Gastrocnemius medialis (tissue), 4 donors: Measurements from ENCODE around the gene RFT1. TPM values are rescaled to one million over a fixed set of nuclear protein-coding genes. Genes with fewer than 3 reads are reported as not detected.

Experiments used
- ATAC-seq, 2 donors: fragments of 150-250 bp; one replicate each; pipeline ENCODE4 v1.9.1; 2016
- DNase-seq, 2 donors: peaks; one replicate each; pipeline ENCODE4 v3.0.0-alpha.2; 2019
- H3K27ac ChIP-seq, 4 donors: fragments of 200-600 bp; sonication (generic); 1 replicate in 1 of 4; 2 replicates in 3 of 4; pipeline ENCODE4 v1.5.1; 2016 to 2018; ENCODE audit warnings: mild to moderate bottlenecking in 2 of 4, moderate library complexity in 1 of 4
- H3K27me3 ChIP-seq, 3 donors: fragments of 200-600 bp; sonication (generic) in 2 of 3; 1 replicate in 1 of 3; 2 replicates in 2 of 3; pipeline versions ENCODE4 v1.5.1 to v1.6.0; 2016 to 2019; ENCODE audit warnings: mild to moderate bottlenecking in 1 of 3, moderate library complexity in 1 of 3
- H3K36me3 ChIP-seq, 2 donors: fragments of 200-600 bp; sonication (generic) in 1 of 2; one replicate each; pipeline ENCODE4 v1.5.1; 2017 to 2018
- H3K4me1 ChIP-seq, 2 donors: fragments of 200-600 bp; sonication (generic) in 1 of 2; one replicate each; pipeline ENCODE4 v1.5.1; 2016 to 2017; ENCODE audit warnings: mild to moderate bottlenecking in 2 of 2
- H3K4me3 ChIP-seq, 4 donors: fragments of 200-600 bp; sonication (generic) in 3 of 4; 1 replicate in 1 of 4; 2 replicates in 3 of 4; pipeline ENCODE4 v1.5.1; 2016 to 2019; ENCODE audit warnings: mild to moderate bottlenecking in 2 of 4
- H3K9me3 ChIP-seq, 3 donors: fragments of 200-600 bp; sonication (generic) in 2 of 3; 1 replicate in 1 of 3; 2 replicates in 2 of 3; pipeline ENCODE4 v1.5.1; 2016 to 2019
- POLR2A ChIP-seq, 2 donors: fragments of 450-650 bp; IDR thresholded peaks; one replicate each; pipeline ENCODE4 v1.6.1; 2017; ENCODE audit warnings: antibody characterized with exemption in 2 of 2, mild to moderate bottlenecking in 2 of 2, moderate library complexity in 2 of 2
- in situ Hi-C, 4 donors: fragments of 200-750 bp; cut with MboI; loops; one replicate each; pipeline versions ENCODE4 v1.15.0 to v1.8.0; 2017; ENCODE audit warnings: low sequenced_read_pairs in 4 of 4
- intact Hi-C: fragments of 100-400 bp; cut with DNase I; formaldehyde crosslinking; loops from one replicate; pipeline ENCODE4 v1.15.1; 2023; ENCODE audit warnings: low total_unique reads
- total RNA-seq, 4 donors: library from RNA; depleted of rRNA; stranded (reverse); fragments of >200 nt; gene quantifications; one replicate each; pipeline versions ENCODE4 v1.1.0 to v1.2.3, GENCODE V29; 2016
- TF ChIP-seq, protein P1 (sequence below), 5 experiments: fragments of 450-650 bp in 3 of 5; fragments of 200-600 bp in 2 of 5; sonication (generic) in 2 of 5; IDR thresholded peaks in 4 of 5; conservative IDR thresholded peaks in 1 of 5; 1 replicate in 4 of 5; 2 replicates in 1 of 5; pipeline ENCODE4 v1.5.1; 2016 to 2019; ENCODE audit warnings: antibody characterized with exemption in 5 of 5, mild to moderate bottlenecking in 3 of 5, moderate library complexity in 3 of 5

RFT1 gene
- total RNA-seq, 4 donors from 2014 or later, result 2.5 to 5.7 (median 5.2) TPM

DNA sequence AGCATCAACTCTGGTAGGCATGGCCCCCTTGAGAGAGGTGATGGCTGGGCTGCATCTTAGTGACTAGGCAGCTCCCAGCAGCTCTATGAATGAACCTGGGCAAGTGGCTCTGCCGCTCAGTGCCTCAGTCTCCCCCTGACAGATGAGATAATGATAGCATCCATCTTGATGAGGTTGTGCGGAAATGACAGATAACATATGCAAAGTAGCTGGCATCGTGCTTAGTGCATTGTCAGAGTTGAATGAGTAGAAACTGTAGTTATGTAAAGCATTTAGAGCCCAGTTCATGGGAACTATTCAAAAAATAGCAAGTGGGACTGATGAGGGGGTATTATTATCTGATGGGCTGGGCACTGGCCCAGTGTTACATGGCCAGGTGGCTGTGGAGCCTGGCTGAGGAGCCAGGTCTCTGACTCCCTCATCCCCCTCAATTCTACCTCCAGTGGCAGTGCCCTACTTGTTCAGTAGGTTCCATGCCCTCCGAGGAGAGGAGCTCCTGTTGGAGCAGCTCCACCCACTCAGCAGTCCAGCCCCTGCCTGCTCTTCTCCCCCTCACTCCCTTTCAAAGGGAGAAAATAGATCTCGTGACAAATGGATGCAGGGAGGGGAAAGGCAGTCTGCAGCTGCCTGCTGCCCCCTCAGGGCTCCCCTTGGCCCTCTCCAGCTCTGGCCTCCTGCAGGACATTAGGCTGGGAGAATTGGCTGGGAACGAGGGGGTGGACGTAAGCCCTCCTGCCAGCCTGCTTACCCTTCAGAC is 37.4 kb upstream of the RFT1 start:
- H3K27me3 ChIP-seq, result no peaks in the 10 kb centered on the region
- intact Hi-C loops, result no loop called here
- no peak overlapping the region for H3K4me3 ChIP-seq
- H3K27ac ChIP-seq, result no peak overlapping the region
- H3K4me1 ChIP-seq, result peaks cover 0 to 6% of the 10 kb centered on the region in 2 donors
- no peaks in the 10 kb centered on the region for H3K9me3 ChIP-seq
- in situ Hi-C loops, result no loop called here
- H3K36me3 ChIP-seq, result no peaks in the 10 kb centered on the region
- ATAC-seq (no peak), DNase-seq (no peak)
- TF ChIP-seq, protein P1, sequence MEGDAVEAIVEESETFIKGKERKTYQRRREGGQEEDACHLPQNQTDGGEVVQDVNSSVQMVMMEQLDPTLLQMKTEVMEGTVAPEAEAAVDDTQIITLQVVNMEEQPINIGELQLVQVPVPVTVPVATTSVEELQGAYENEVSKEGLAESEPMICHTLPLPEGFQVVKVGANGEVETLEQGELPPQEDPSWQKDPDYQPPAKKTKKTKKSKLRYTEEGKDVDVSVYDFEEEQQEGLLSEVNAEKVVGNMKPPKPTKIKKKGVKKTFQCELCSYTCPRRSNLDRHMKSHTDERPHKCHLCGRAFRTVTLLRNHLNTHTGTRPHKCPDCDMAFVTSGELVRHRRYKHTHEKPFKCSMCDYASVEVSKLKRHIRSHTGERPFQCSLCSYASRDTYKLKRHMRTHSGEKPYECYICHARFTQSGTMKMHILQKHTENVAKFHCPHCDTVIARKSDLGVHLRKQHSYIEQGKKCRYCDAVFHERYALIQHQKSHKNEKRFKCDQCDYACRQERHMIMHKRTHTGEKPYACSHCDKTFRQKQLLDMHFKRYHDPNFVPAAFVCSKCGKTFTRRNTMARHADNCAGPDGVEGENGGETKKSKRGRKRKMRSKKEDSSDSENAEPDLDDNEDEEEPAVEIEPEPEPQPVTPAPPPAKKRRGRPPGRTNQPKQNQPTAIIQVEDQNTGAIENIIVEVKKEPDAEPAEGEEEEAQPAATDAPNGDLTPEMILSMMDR (IDR thresholded peaks at IDR 0.05 in 4 of 5, conservative IDR thresholded peaks at IDR 0.05 in 1 of 5), result no peak
- no peak for TF ChIP-seq POLR2A (IDR thresholded peaks at IDR 0.05)

GRCh38 chr3:53166781-53167291 is 36.6 kb upstream of the RFT1 start:
- no peak overlapping the region for H3K4me3 ChIP-seq
- intact Hi-C loops, result no loop called here

GRCh38 chr3:53166206-53166605 is 36.0 kb upstream of the RFT1 start:
- Histone ChIP-seq H3K4me1 (peaks cover 4 to 6% of the 10 kb centered on the region in 2 donors), H3K36me3 (no peaks in the 10 kb centered on the region), H3K4me3 (no peak overlapping the region), H3K9me3 (no peaks in the 10 kb centered on the region), H3K27ac (no peak overlapping the region), H3K27me3 (no peaks in the 10 kb centered on the region)
- in situ Hi-C loops, result no loop called here
- ATAC-seq (no peak), DNase-seq (no peak)
- TF ChIP-seq POLR2A (IDR thresholded peaks at IDR 0.05), result no peak
- TF ChIP-seq, protein P1 (IDR thresholded peaks at IDR 0.05 in 4 of 5, conservative IDR thresholded peaks at IDR 0.05 in 1 of 5), result no peak
- intact Hi-C loops, result no loop called here

More at GRCh38 chr3:53166781-53167291, 36.6 kb upstream of the RFT1 start:
- ATAC-seq, result peak; percentile 60 to 69
- Histone ChIP-seq H3K36me3 (no peaks in the 10 kb centered on the region), H3K27ac (no peak overlapping the region), H3K27me3 (no peaks in the 10 kb centered on the region), H3K4me1 (peaks cover 4 to 6% of the 10 kb centered on the region in 2 donors), H3K9me3 (no peaks in the 10 kb centered on the region)
- TF ChIP-seq POLR2A (IDR thresholded peaks at IDR 0.05), result no peak
- TF ChIP-seq, protein P1 (IDR thresholded peaks at IDR 0.05 in 4 of 5, conservative IDR thresholded peaks at IDR 0.05 in 1 of 5), result no peak
- DNase-seq, result peak; percentile 47 to 62
- in situ Hi-C loops, result no loop called here

- in situ Hi-C loops, result no loop called here
- Histone ChIP-seq H3K27me3 (no peaks in the 10 kb centered on the region), H3K9me3 (no peaks in the 10 kb centered on the region), H3K36me3 (no peaks in the 10 kb centered on the region), H3K4me3 (no peak overlapping the region), H3K4me1 (peaks cover 9 to 12% of the 10 kb centered on the region in 2 donors), H3K27ac (no peak overlapping the region)
- DNase-seq (no peak), ATAC-seq (no peak)
- intact Hi-C loops, result loop anchor here (5.0 kb wide), 1 partner anchor 1198 kb away; the partner anchor contains the start of gene PCBP4
- TF ChIP-seq POLR2A (IDR thresholded peaks at IDR 0.05), result no peak
- TF ChIP-seq, protein P1 (IDR thresholded peaks at IDR 0.05 in 4 of 5, conservative IDR thresholded peaks at IDR 0.05 in 1 of 5), result no peak
Observed at GRCh38 chr3:53164911-53165310, 34.7 kb upstream of the RFT1 start.
